ENCODE measurements around the gene SULT1E1. TPM values are rescaled to one million over a fixed set of nuclear protein-coding genes. Genes with fewer than 3 reads are reported as not detected.
"Not testable (repeated sequence)": the region's sequence is repeated elsewhere in the genome, so short reads cannot be mapped to it uniquely, and the experiment has no call there.

SULT1E1 gene
- total and polyA plus RNA-seq, 2 experiments from 2014 or later = not detected

DNA sequence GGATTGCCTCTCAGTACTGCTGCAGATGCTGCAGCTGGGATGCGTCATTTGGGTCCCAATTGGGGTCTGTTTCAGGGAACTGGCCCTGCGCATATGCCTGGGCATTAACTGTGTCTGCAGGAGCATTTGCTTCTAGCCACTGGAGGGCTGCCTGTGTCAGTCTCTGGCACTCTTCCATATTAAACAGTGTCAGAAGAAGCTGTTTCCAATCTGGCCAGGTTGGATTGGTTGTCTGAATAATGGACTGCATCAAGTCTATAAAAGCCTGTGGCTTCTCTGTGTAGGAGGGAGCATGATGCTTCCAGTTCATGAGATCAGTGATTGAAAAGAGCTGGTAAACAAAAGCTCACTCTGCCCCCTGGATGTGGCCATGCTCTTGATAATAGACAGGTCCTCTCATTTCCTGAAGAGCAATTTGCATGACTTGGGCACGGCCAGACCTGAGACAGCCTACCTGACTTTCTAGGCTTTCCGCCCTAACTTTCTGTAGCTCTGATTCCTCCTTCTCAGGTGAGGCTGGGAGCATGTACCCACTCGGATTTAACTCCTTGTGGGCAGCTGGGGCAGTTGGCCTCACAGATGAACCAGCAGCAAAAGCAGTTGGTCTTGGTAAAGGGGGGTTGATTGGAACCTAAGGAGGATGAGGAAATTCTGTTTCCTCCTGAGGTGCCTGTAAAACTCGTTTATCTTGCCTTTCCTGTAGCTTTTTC is 29.2 kb downstream of the SULT1E1 start:
- H3K36me3 ChIP-seq = no peaks in the 10 kb centered on the region
- DNase-seq (ENCODE audit: low read depth in 1 of 2, low spot score in 1 of 2) = peak in 1 of 2 donors; percentile 63
- TF ChIP-seq, protein P1, sequence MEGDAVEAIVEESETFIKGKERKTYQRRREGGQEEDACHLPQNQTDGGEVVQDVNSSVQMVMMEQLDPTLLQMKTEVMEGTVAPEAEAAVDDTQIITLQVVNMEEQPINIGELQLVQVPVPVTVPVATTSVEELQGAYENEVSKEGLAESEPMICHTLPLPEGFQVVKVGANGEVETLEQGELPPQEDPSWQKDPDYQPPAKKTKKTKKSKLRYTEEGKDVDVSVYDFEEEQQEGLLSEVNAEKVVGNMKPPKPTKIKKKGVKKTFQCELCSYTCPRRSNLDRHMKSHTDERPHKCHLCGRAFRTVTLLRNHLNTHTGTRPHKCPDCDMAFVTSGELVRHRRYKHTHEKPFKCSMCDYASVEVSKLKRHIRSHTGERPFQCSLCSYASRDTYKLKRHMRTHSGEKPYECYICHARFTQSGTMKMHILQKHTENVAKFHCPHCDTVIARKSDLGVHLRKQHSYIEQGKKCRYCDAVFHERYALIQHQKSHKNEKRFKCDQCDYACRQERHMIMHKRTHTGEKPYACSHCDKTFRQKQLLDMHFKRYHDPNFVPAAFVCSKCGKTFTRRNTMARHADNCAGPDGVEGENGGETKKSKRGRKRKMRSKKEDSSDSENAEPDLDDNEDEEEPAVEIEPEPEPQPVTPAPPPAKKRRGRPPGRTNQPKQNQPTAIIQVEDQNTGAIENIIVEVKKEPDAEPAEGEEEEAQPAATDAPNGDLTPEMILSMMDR (IDR thresholded peaks at IDR 0.05; ENCODE audit: low read depth, low read length) = peak; percentile 17
- H3K27ac ChIP-seq = no peak overlapping the region
- no peak overlapping the region for H3K4me3 ChIP-seq
- no peaks in the 10 kb centered on the region for H3K27me3 ChIP-seq
- H3K9me3 ChIP-seq (ENCODE audit: low read depth) = no peaks in the 10 kb centered on the region
- no peaks in the 10 kb centered on the region for H3K4me1 ChIP-seq (ENCODE audit: low read depth)

DNA sequence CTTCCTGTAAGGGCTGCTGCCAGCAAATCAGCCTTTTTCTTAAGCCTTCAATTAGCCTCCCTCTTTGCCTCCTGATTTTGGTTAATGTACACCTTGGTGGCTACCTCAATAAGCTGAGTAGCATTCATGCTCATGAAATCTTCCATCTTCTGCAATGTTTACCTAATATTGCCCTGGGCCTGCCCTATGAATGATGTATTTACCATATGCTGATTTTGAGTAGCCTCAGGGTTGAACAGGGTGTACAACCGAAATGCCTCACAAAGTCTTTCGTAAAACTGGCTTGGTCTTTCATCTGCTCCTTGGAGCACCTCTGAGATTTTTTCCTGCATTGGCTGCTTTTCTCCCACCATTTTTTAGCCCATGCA is 29.8 kb downstream of the SULT1E1 start:
- H3K27me3 ChIP-seq = no peaks in the 10 kb centered on the region
- H3K9me3 ChIP-seq (ENCODE audit: low read depth) = no peaks in the 10 kb centered on the region
- no peaks in the 10 kb centered on the region for H3K4me1 ChIP-seq (ENCODE audit: low read depth)
- TF ChIP-seq, protein P1 (IDR thresholded peaks at IDR 0.05; ENCODE audit: low read depth, low read length) = no peak
- H3K4me3 ChIP-seq = no peak overlapping the region
- H3K36me3 ChIP-seq = no peaks in the 10 kb centered on the region
- no peak overlapping the region for H3K27ac ChIP-seq
- DNase-seq (ENCODE audit: low read depth in 1 of 2, low spot score in 1 of 2) = no peak

DNA sequence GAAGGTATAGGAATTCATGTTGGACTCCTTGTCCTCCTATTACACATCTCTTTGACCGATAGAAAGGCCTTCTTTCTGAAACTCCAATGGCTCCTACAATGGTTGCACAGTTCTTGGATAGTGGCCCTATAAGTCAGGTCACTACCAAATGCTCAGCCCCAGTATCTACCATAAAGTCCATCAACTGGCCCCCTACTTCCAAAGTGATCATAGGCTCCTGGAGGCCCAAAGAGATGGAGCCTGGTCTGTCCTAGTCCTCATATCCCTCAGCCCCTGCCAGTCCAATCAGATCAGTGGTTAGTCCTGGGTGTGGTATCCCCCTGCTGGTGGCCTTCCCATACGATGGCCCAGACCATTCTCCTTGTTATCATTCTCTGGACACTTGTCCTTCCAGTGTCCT is 30.3 kb downstream of the SULT1E1 start:
- Histone ChIP-seq H3K36me3 (no peaks in the 10 kb centered on the region), H3K4me1 (ENCODE audit: low read depth) (no peaks in the 10 kb centered on the region), H3K27me3 (no peaks in the 10 kb centered on the region), H3K27ac (no peak overlapping the region), H3K4me3 (no peak overlapping the region), H3K9me3 (ENCODE audit: low read depth) (no peaks in the 10 kb centered on the region)
- TF ChIP-seq, protein P1 (IDR thresholded peaks at IDR 0.05; ENCODE audit: low read depth, low read length) = no peak
- DNase-seq (ENCODE audit: low read depth in 1 of 2, low spot score in 1 of 2) = no peak

DNA sequence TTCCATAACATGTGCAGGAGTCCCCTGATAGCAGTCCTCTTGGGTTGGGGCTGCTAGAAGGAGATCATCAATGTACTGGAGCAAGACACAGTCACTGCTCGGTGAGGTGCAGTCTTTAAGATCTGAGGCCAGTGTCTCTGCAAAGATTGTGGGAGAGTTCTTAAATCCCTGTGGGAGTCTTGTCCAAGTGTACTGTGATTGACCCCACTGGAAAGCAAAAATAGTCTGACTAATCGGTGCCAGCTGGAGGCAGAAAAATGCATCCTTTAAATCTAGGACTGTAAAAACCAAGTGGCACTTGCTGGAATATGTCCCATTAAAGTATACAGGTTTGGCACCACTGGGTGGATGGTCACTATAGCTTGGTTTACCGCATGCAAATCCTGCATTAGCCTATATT is 31.1 kb downstream of the SULT1E1 start:
- H3K9me3 ChIP-seq (ENCODE audit: low read depth) = no peaks in the 10 kb centered on the region
- H3K4me3 ChIP-seq = no peak overlapping the region
- H3K4me1 ChIP-seq (ENCODE audit: low read depth) = no peaks in the 10 kb centered on the region
- no peaks in the 10 kb centered on the region for H3K27me3 ChIP-seq
- no peaks in the 10 kb centered on the region for H3K36me3 ChIP-seq
- H3K27ac ChIP-seq = no peak overlapping the region
- TF ChIP-seq, protein P1 (IDR thresholded peaks at IDR 0.05; ENCODE audit: low read depth, low read length) = no peak
- peak in 1 of 2 donors; percentile 37 for DNase-seq (ENCODE audit: low read depth in 1 of 2, low spot score in 1 of 2)

DNA sequence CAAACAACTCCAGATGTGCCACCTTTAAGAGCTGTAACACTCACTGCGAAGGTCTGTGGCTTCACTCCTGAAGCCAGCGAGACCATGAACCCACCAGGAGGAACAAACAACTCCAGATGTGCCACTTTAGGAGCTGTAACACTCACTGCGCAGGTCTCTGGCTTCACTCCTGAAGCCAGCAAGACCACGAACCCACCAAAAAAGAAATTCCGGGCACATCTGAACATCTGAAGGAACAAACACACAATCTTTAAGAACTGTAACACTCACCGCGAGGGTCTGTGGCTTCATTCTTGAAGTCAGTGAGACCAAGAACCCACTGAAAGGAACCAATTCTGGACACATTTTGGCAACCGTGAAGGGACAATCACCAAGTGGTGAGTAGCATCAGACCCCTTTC is 34.9 kb downstream of the SULT1E1 start:
- H3K4me3 ChIP-seq, H3K36me3 ChIP-seq: not testable (repeated sequence)

DNA sequence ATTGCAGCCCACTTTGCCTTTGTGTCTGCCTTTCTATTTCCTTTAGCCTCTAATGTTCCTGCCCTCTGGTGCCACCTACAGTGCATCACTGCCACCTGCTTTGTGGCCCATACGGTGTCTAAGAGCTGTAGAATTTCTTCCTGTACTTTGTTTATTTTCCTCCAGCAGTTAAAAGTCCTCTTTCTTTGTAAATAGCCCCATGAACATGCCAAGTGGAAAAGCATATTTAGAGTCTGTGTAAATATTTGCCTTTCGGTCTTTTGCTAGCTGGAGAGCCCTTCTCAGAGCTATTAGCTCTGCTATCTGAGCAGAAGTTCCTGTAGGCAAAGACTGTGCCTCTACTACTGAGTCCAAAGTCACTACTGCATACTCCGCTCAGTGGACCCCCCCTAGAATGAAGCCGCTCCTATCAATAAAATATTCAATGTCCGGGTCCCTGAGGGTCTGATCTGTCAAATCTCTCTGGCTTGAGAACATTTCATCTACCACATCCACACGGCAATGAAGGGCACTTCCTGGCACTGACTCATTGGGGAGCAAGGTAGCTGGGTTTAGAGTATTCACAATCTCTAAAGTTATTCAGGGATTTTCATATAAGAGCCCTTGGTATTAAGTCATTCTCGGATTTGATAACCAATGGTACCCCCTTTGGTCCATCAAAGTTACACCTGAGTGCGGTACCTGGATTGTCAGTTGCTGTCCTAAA is 36.3 kb downstream of the SULT1E1 start:
- H3K4me1 ChIP-seq (ENCODE audit: low read depth) = no peaks in the 10 kb centered on the region
- TF ChIP-seq, protein P1 (IDR thresholded peaks at IDR 0.05; ENCODE audit: low read depth, low read length) = peak; percentile 66
- no peaks in the 10 kb centered on the region for H3K27me3 ChIP-seq
- H3K36me3 ChIP-seq = no peaks in the 10 kb centered on the region
- DNase-seq (ENCODE audit: low read depth in 1 of 2, low spot score in 1 of 2) = peak in 1 of 2 donors; percentile 65
- no peak overlapping the region for H3K27ac ChIP-seq
- no peak overlapping the region for H3K4me3 ChIP-seq
- no peaks in the 10 kb centered on the region for H3K9me3 ChIP-seq (ENCODE audit: low read depth)

More for the DNA sequence above, 34.9 kb downstream of the SULT1E1 start:
- not testable (repeated sequence) for H3K9me3 ChIP-seq (ENCODE audit: low read depth); DNase-seq (ENCODE audit: low read depth in 1 of 2, low spot score in 1 of 2); H3K4me1 ChIP-seq (ENCODE audit: low read depth); H3K27ac ChIP-seq; H3K27me3 ChIP-seq
